Measurements from ENCODE around the gene AFF2. TPM values are rescaled to one million over a fixed set of nuclear protein-coding genes. Genes with fewer than 3 reads are reported as not detected.

AFF2 gene
- total and polyA plus RNA-seq, 12 donors = 0.07 to 17.9 (median 1.7) TPM

DNA sequence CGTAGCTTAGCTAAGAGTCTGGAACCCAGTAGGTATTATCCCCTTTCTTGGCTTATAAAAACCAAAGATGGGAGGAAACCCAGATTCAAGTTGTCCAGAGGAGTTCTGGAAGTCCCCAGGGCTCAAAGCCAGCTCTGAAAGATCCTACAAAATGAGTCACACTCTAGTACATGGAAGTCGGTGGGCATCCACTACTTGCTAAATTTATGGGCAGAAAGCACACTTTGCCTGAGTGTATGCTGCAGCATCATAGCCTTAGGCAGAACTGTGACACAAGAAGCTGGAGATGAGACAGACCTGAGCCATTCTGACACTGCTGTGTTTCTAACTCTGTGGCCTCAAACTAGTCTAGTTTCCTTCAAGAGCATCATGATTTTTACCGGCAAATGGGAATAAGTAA, 429.3 kb downstream of the AFF2 start:
- no peaks in the 10 kb centered on the region for H3K27me3 ChIP-seq
- no peaks in the 10 kb centered on the region for H3K36me3 ChIP-seq (replicated peaks in 1 of 2)
- H3K9me3 ChIP-seq (replicated peaks in 1 of 3) = no peaks in the 10 kb centered on the region
- DNase-seq = no peak
- TF ChIP-seq POLR2A (IDR thresholded peaks at IDR 0.05) = no peak
- TF ChIP-seq, protein P1, sequence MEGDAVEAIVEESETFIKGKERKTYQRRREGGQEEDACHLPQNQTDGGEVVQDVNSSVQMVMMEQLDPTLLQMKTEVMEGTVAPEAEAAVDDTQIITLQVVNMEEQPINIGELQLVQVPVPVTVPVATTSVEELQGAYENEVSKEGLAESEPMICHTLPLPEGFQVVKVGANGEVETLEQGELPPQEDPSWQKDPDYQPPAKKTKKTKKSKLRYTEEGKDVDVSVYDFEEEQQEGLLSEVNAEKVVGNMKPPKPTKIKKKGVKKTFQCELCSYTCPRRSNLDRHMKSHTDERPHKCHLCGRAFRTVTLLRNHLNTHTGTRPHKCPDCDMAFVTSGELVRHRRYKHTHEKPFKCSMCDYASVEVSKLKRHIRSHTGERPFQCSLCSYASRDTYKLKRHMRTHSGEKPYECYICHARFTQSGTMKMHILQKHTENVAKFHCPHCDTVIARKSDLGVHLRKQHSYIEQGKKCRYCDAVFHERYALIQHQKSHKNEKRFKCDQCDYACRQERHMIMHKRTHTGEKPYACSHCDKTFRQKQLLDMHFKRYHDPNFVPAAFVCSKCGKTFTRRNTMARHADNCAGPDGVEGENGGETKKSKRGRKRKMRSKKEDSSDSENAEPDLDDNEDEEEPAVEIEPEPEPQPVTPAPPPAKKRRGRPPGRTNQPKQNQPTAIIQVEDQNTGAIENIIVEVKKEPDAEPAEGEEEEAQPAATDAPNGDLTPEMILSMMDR (IDR thresholded peaks at IDR 0.05) = no peak
- intact Hi-C loops (cut with DNase I) = no loop called here
- H3K4me1 ChIP-seq (replicated peaks in 1 of 2) = no peaks in the 10 kb centered on the region
- H3K27ac ChIP-seq = no peak overlapping the region
- 62 to 83% (median 72%) methylated on average over 2 to 3 of the region's 3 CpGs for WGBS, 4 donors
- H3K4me3 ChIP-seq = no peak overlapping the region

DNA sequence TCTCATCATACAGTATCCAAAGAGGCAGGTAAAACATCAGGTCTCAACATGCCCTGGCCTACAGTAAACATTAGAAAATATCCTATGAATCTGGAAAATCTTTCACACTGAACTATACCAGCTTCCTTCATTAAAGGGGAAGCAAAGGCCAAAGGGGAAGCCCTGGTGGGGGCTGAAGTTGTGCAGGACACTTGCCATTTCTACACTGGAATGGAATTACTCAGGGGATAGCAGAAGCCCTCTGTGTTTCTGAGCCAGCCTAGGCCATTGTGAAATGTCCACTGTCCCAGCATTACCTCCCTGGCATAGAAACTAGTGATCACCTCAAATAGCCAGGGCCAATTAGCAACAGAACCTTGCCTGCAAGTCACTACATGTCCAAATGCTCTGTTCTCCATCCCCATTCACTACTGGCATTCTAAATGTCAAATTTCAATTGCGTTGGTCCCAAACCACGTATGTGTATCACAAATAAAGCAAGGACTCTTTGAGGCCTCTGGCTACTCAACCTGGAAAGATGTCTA, 429.9 kb downstream of the AFF2 start:
- intact Hi-C loops (cut with DNase I) = no loop called here
- Histone ChIP-seq H3K4me3 (no peak overlapping the region), H3K27ac (no peak overlapping the region), H3K27me3 (no peaks in the 10 kb centered on the region), H3K9me3 (replicated peaks in 1 of 3) (no peaks in the 10 kb centered on the region), H3K4me1 (replicated peaks in 1 of 2) (no peaks in the 10 kb centered on the region), H3K36me3 (replicated peaks in 1 of 2) (no peaks in the 10 kb centered on the region)
- TF ChIP-seq, protein P1 (IDR thresholded peaks at IDR 0.05) = no peak
- TF ChIP-seq POLR2A (IDR thresholded peaks at IDR 0.05) = no peak
- DNase-seq = no peak
- WGBS, 4 donors = 65 to 81% (median 70%) methylated on average over 2 of the region's 2 CpGs

DNA sequence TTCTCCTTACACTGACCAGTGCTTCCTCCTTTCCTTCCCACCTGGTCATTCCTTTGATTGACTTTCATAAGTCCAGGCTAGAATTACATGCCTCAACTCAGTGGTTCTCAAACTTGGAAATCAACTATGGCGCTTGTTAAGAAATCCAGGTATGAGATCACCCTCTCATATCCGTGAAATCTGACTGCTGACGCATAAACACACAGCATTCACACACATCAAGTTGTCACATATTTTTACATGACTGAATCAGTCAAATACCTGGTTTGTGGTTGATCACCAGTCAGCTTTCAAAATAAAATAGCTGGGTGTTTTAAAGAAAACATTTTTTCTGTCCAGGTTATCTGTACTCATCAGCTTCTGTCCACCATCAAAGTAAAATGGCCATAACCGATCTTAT, 433.5 kb downstream of the AFF2 start:
- WGBS, 4 donors = 80 to 91% (median 86%) methylated on average over 4 of the region's 4 CpGs
- Histone ChIP-seq H3K4me1 (replicated peaks in 1 of 2) (no peaks in the 10 kb centered on the region), H3K4me3 (no peak overlapping the region), H3K27me3 (no peaks in the 10 kb centered on the region), H3K27ac (no peak overlapping the region), H3K9me3 (replicated peaks in 1 of 3) (no peaks in the 10 kb centered on the region), H3K36me3 (replicated peaks in 1 of 2) (no peaks in the 10 kb centered on the region)
- TF ChIP-seq, protein P1 (IDR thresholded peaks at IDR 0.05) = no peak
- TF ChIP-seq POLR2A (IDR thresholded peaks at IDR 0.05) = no peak
- no peak for DNase-seq
- intact Hi-C loops (cut with DNase I) = no loop called here

DNA sequence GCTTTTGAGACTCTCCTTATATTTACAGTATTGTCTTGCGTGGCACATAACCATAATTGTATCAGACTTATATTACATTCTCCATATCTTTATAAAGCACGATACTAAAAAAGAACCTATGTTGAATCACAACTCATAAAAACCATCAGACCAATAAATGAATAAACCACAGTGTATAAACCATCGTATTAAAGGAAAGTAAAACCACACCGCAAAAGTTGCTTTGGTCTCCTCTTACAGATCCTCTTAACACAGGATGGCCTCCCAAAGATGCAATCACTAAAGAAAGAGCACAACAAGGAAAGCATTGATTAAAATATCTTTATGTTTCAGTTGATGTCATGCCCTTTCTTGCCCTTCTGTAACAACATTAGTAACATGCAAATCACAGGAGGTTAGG, 437.9 kb downstream of the AFF2 start:
- no peak overlapping the region for H3K27ac ChIP-seq
- DNase-seq = no peak
- H3K36me3 ChIP-seq (replicated peaks in 1 of 2) = no peaks in the 10 kb centered on the region
- no peak for TF ChIP-seq POLR2A (IDR thresholded peaks at IDR 0.05)
- TF ChIP-seq, protein P1 (IDR thresholded peaks at IDR 0.05) = no peak
- WGBS, 4 donors = 71 to 84% (median 80%) methylated on average over 4 of the region's 4 CpGs
- no peak overlapping the region for H3K4me3 ChIP-seq
- H3K4me1 ChIP-seq (replicated peaks in 1 of 2) = no peaks in the 10 kb centered on the region
- H3K27me3 ChIP-seq = no peaks in the 10 kb centered on the region
- intact Hi-C loops (cut with DNase I) = no loop called here
- H3K9me3 ChIP-seq (replicated peaks in 1 of 3) = no peaks in the 10 kb centered on the region
